Middle frontal gyrus (tissue), 1 donor: ENCODE measurements around the gene PUDP.
"Not testable (repeated sequence)": the region's sequence is repeated elsewhere in the genome, so short reads cannot be mapped to it uniquely, and the experiment has no call there.

Experiments used
- DNase-seq: peaks from one replicate; pipeline ENCODE4 v3.0.0-alpha.2; 2015; ENCODE audit warnings: low spot score; ENCODE audit errors: extremely low spot score

The PUDP gene

DNA sequence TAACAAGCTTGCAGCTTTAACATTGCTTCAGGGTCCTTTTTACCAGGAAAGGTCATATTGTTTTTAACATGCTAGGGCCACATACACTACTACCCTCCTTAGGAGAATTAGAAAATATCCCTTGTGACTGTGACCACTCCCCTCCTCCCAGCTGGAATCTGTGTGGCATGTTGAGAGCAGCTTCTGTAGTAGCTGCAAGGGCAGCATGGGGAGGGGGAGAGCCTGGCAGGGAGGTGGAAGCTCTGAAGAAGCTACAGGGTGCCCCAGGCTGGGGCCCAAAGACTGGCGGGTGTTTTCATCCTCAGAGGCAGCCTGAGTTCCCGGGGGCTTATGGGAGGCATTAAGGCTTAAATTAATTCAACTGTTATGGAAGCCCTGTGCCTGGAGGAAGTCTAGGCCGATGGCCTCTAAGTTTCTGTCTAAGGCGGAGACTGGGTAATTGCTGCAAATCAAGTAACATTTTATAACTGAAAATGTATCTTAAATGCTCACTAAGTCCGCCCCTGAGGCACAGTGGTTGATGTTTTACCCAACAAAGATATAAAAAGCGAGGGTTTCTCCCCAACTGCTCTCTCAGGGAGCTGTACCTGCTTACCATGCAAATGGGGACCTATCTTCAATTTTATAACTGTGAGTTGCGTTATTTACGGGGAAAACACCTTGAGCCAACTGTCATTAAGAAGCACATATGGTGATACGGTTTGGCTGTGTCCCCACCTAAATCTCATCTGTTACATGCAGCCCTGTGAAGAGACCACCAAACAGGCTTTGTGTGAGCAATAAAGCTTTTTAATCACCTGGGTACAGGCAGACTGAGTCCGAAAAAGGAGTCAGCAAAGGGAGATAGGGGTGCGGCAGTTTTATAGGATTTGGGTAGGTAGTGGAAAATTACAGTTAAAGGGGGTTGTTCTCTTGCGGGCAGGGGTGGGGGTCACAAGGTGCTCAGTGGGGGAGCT is 37.8 kb downstream of the PUDP start:
- no peak for DNase-seq

DNA sequence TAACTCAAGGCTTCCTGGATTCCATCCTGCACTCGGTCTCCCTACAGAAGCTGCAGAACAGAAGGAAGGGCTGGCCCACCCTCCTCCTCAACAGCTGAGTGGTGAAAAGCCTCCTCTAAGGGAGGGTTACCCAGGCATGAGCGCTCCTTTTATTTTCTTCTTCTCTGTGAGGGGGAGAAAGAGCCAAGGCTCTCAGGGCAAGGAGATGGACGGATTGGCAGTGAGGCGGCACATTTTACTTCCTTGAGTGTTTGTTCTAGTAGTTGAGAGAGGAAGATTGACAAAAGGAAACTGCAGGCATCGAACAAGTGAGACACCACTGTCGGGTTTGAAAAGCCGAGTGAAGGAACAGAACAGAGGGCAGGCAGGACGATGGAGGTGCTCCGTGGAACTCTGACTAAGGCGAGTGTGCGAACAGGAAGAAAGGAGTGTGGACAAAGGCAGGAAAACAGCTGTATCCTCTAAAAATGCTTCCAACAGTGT is 38.9 kb downstream of the PUDP start:
- no peak for DNase-seq

DNA sequence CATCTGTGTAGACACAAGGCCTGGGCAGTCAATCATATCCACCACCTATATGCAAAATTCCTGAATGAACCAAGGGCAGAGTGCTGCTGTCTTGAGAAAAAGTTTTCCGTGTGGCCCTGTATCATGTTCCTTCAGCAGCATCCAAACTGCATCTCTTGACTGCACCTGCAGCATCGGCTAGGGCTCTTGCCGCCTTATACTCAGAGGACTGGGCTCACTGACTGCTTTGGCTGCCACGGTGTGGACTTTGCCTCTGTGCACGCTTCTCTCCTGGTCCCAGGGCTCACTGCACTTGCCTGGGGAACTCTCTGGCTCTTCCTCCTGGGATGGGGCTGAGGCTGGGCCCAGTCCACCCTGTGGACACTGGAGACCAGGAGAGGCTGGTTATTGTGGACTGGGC is 39.9 kb downstream of the PUDP start:
- DNase-seq, result no peak

DNA sequence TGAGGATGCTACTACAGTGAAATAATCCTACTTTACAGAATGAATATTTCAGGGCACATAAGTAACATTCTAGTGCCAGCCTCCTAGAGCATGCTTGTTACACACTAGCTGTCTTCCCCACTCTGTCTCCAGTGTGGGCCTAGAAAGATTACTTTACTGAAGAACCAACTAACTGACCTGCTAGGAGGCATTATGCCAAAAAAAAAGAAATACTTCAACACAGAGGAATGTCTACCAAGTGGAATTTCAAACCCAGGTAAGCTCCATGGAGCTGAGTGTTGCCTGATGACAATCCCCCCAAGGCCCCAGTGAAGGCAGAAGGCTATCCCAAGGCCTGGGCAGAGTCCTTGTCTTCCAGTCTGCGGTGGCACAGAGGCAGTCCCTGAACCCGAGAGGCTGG is 41.3 kb downstream of the PUDP start:
- no peak for DNase-seq

DNA sequence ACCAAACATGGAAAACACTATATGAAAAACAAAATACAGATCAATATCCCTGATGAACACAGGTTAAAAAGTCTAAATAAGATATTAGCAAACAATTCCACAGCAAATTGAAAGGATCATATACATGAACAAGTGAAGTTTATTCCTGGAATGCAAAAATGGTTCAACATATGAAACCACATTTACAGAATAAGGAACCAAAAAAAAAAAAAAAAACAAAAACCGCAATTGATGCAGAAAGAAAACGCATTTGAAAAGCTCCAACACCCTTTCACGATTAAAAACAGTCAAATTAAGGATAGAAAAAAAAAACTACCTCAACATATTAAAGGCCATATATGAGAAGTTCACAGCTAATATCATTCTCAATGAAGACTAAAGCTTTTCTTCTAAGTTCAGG is 45.8 kb downstream of the PUDP start:
- no peak for DNase-seq

DNA sequence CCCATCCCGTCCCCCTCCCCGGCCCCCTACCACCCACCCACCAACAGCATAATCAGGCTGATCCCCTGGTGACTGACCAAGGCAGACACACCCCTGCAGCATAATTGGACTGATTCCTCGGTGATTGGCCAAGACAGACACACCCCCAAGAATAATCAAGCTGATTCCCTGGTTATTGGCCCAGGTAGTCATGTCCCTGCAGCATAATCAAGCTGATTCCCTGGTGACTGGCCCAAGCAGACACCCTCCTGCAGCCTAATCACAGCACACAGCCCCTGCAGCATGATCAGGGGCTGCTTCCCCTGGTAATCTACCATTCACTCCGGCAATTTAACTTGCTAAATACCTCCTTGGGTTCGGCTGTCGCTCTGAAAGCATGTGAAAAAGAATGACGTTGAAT is 47.9 kb downstream of the PUDP start:
- no peak for DNase-seq

DNA sequence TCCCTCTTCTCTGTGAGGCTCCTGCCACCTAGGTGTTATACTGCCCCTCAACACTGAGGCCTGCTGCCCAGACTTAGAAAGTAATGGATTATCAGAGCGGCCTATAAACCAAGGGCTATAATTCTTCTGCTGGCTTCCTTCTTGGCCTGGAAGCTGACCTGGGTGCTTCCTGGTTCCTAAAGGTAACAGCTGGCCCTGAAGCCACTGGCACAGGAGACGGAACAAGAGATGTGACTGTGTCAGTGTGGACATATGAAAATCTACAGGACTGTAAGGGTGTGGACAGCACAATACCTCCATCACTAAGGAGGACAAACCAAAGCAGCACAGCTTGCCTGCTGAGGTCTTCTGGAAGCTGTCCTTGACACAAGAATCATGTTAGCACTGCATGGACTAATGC is 52.3 kb downstream of the PUDP start:
- not testable (repeated sequence) for DNase-seq

DNA sequence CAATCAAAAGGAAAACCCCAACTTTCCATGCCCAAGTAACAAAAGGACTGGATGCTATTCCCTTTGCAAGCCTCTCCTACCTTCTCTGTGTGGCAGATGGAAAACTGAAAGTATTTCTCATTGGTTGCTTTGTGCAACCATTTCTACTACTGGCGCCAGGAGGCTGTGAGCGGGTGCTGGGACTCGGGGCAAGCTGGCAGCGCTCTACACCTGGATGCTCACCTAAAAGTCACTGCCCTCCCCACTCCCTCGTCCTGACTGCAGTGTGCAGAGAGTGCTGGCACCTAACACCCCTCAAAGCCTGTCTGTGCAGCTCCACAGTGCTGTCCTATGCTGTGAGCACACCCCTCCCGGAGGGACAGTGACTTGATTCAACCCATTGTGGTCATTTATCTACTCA is 54.6 kb downstream of the PUDP start:
- no peak for DNase-seq

DNA sequence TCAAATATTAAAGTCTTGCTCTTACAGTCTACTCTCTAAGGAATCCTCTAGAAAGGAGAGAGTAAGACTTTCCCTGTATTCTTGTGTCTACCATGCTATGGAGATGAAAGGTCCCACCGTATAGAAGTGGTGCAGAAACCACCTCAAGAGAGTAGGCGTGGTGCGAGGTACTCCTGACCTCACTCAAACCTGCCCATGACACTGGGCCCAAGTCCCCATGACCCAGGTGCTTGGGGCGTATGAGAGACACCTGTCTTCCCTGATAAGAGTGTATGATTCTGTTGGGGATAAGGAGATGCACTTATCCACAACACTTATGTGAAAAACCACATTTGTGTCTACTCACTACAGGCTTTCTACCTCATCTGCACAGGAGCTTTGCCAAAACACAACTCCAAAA is 55.4 kb downstream of the PUDP start:
- DNase-seq, result no peak

DNA sequence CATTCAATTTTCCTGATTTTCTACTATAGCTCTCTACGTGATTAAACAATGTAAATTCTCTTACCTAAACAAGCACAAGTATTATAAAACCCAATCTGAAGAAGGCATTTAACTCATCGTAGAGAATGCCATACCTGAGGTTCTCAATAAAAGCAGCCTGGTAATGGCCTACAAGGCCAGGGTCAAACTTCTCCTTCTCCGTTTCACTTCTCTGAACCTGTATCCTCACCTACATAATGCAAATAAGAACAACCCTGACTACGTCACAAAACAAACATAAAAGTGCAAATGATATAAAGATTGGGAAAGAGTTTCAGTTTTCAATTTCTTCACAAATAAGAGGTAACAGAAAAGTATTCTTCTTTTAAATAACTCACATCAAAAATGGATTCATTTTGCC is 56.0 kb downstream of the PUDP start:
- no peak for DNase-seq

DNA sequence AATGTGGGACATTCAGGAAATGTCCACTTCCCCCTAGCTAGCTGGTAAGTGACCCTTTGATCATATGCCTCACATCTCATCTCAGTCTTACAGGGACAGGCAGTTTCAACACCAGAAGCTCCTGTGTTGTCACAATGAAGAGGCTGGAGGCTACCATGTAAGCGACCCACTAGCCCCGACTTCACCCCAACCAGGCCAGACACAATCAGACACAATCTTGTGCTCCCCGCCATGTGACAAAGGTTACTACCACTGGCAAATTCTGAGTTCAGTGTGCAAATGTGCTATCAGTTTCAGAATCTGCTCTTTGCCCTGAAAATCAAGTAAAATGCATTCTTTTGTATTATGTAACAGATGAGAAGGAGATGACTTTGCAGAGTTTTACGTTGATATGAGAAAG is 57.3 kb downstream of the PUDP start:
- DNase-seq, result no peak

DNA sequence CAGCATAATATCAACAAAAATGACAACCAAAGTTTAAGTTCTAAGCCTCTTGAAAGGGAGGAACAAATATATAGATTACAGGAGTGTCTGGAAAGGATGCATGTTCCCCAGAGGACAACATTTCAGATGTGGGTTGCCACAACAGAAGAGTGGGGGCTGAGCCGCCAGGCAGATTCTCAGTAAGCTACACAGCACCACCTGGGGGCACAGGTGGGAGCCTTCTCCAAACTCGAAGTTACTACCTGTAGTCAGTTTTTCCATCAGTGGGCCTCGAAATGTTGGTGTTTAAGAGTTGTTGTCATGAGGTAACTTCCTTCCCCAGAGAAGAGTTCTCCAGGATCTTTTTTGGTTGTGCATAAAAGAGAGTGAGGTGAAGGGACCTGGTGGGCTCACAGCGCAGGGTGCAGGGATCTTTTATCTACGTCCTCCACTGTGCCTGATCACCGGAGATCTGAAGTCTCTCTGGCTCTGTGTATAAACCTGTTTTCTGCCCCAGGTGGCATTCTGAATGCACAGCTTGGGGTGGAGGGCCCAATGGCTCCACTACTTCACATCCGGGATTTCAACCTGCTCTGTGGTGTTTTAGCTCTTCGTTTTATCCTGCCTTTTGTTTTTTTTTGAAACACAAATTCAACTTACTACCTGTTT is 58.9 kb downstream of the PUDP start:
- no peak for DNase-seq

DNA sequence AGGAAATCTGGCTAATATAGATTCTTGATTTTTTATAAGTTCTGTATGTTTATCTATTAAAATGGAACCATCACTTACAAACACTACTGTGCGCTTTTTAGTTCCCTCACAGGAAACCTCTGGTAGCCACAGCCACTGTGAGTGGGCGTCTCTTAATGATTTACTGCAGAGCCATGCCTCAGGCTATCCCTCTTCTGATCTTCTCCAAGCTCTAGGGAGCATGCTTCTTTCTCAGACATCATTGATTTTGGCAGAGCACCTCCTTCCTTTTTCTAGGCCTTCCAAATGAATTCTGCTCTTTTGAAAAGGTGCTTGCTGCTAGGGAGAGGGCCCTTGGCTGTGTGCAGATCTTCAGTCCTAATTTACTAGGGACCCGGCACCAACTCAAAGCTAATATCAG is 61.6 kb downstream of the PUDP start:
- no peak for DNase-seq

DNA sequence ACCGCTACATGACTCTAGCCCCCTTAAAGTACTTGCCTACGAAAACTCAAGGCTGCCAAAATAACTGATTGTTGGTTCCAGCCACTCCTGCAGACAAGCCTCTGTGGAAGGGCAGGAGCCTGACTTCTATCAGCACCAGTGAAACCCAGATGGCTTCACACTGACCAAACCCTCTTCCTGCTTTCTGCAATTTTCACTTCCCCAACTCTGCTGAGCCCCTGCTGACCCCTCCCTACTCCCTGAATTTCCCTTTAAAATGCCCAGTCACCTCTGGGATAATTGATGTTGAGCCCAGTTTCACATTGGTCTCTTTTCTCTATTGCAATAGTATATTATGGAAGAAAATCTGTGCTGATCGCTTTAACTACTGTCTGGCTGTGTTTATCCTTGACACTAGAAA is 62.1 kb downstream of the PUDP start:
- DNase-seq, result no peak

DNA sequence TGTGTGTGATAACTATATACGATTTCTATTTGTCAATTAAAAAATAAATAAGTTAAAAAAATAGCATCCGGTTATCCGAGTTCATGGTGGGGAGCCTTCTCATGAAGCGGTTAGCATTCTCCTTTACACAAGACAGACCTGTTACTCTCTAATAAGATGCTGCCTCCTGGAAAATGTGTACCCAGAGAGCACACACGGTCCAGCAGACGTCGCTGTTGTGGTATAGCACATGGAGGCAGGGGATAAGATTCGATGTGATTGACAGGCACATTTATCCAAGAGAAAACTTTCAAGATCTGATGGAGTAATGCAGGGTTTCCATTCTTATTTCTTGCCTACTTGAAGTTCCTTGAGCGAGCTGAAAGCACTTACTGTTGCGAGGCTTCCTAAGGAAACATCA is 63.1 kb downstream of the PUDP start:
- no peak for DNase-seq

DNA sequence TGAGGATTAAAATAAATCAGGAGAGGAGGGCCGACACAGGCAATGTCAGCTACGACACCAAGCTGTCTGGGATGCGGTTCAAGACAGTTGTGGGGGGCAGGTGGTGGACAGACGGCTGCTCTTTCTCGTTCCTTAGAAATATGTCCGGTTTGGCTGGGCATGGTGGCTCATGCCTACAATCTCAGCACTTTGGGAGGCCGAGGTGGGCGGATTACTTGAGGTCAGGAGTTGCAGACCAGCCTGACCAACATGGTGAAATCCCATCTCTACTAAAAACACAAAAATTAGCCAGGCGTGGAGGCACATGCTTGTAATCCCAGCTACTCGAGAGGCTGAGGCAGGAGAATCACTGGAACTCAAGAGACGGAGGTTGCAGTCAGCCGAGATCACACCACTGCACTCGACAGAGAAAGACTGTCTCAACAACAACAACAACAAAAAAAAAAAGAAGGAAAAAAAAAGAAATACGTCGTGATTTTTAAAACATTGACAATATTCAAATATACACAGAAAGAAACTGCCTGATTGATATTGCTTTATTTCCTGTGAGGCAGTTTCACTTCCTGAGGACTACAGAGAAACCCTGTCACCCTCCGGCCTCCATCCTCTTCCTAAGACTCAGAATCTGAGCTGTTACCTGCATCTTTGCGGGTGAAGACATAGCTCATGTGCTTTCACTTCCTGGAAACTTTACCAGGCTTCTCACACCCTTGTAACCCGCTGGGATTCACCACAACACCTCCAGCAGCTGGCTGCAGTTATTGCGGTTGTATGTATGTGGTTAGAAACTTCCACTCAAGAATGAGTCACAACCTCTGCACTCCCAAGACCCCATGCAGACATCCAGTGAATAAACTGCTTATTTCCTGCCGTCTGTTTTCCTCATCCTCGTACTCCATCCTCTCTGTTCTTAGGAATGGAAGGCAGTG is 64.2 kb downstream of the PUDP start:
- no peak for DNase-seq

DNA sequence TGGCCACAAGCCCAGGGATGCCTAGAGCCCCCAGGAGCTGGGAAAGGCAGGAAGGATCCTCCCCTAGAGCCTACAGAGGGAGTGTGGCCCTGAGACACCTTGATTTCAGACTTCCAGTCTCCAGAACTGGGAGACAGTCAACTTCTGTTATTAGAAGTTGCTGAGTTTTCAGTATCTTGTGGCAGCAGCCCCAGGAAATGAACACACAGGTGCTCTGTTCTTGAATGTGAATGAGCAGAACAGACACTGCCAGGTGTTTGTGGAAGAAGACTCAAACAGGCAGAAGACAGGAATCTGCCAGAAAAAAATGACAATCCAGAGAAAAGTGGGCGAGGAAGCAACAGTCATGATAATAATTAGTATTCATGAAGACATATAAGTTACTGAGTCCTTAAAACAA is 64.9 kb downstream of the PUDP start:
- no peak for DNase-seq

DNA sequence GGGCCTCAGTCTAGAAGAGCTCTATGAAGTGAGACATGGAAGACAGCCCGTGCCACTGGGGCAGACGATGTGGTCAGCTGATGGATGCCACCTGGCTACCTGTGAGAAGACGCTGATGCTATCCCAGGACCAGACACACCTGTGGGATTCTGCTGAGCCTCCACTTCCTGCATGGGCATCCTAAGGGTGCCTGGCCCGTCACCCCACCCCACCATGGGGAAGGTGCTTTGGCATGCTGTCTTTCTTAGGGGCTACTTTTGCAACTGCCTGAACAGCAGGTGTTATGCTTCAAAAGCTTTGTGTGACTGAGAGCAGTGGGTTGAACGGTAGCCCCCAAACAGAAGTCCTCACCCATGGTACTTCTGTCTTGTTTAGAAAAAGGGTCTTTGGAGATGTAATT is 65.4 kb downstream of the PUDP start:
- DNase-seq, result no peak

DNA sequence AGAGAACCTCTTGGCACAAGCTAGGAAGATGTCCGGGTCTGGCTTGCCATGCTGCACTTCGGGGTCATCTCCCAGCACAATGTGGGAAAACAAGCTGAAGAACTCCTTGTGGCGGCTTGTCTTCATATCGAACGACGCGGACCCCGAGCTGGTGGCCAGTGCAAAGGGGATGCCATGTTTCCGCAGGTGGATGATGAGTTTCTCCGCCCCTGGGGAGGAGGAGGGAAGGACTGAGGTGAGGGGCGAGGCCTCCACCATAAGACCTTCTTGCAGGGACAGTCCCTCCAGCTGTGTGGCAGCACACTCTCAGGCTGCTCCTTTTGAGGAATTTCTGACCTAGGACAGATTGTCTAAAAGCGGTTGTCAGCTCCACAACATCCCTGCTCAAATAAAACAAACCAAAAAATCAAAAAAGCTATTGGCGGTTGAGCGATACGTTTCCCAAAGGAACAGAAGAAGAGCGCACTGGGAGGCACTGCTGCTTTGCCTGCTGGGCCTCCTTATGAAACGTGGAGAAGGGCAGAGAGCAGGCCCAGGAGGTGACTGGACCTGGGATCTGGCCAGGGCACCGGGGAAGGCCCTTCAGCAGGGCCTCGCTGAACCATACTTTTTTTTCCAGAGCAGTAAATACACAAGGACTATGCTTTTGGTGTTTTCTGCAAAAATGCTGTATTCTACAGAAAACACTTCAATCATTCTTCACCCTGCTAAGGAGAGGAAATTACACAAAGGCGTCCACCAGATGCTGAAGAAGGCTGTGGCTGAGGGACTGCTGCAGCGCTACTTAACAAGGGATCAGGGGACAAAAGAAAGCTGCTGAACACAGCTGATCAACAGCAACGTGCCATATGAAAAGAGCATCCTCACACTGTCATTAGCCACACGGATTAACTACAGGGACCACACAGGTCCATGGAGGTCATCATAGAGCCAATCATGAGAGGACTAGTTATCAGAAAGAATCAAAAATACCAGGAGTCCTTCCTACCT is 70.4 kb downstream of the PUDP start:
- no peak for DNase-seq

DNA sequence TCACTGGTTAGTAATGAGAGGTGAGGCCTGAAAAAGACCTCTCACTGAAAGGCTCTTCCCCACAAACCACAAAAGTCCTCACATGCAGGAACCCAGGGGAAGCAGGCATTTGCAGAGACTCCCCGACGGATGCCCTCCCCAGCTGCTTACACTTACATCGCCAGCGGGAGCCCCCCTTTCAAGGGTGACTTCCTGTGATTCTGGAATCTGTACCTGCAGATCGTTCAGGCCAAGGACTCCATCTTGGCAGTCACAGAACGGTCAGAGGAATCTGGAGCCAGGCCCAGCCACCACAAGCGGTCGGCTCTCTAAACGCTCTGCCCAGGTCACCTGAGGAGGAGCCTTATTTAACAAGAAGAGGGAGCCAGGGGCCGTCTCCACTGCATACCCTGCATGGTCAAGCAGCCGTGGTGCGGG is 71.7 kb downstream of the PUDP start:
- DNase-seq, result no peak

DNA sequence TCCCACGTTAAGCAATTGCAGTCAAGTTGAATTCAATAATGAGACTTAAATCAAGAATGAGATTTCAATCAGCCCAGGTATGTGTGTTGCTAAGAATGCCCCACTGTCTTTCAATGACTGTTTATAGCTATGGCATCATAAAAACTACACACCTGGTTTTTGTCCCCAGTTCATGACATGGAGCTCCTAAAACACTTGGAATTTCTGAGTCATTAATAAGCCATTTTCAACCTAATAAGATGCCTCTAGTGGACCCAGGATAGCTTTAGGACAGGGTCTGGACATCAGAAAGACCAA is 73.1 kb downstream of the PUDP start:
- no peak for DNase-seq
